SK-N-SH (cell line): Measurements from ENCODE around the gene RPS6KA2. TPM values are rescaled to one million over a fixed set of nuclear protein-coding genes. Genes with fewer than 3 reads are reported as not detected.

ENCODE experiments used
- CTCF ChIA-PET: fragments of 300-600, 350-600 bp; formaldehyde crosslinking; extraction: SDS; loops from one replicate; lab custom pipeline; 2021; lab: Yijun Ruan, JAX
- POLR2A ChIA-PET: fragments of 350-600 bp; sonication (Branson Sonifier 250); formaldehyde crosslinking; extraction: SDS; loops from one replicate; lab custom pipeline; 2020; ENCODE audit warnings: antibody characterized with exemption, inconsistent platforms; lab: Yijun Ruan, JAX
- DNase-seq: peaks from one replicate; pipeline ENCODE4 v3.0.0; 2012
- H2AFZ ChIP-seq: fragments of 200-600 bp; sonication (generic); 2 replicates; pipeline ENCODE4 v1.8.1; 2016; ENCODE audit warnings: antibody characterized with exemption, mild to moderate bottlenecking, low read depth
- H3F3A ChIP-seq: fragments of 200-600 bp; sonication (generic); replicated peaks from 2 replicates; pipeline ENCODE3; 2016; ENCODE audit warnings: antibody characterized with exemption, mild to moderate bottlenecking; ENCODE audit not compliant: insufficient read depth
- H3K27ac ChIP-seq, 2 experiments: fragments of 200-500 bp in 1 of 2; fragments of 200-600 bp in 1 of 2; sonication (Bioruptor generic) in 1 of 2; sonication (generic), shearing (Covaris generic) in 1 of 2; 2 replicates each; pipeline versions ENCODE4 v1.5.1 to v1.6.1; 2014 to 2016; ENCODE audit warnings: low read depth in 2 of 2, inconsistent platforms in 1 of 2, low read length in 1 of 2, mild to moderate bottlenecking in 1 of 2, mixed read lengths in 1 of 2
- H3K27me3 ChIP-seq: fragments of 200-600 bp; sonication (generic), shearing (Covaris generic); 2 replicates; pipeline ENCODE4 v1.6.1; 2016; ENCODE audit warnings: mixed run types; ENCODE audit not compliant: insufficient read depth
- H3K36me3 ChIP-seq, 2 experiments: fragments of 200-500 bp in 1 of 2; fragments of 200-600 bp in 1 of 2; sonication (Bioruptor generic) in 1 of 2; sonication (generic) in 1 of 2; replicated peaks in 1 of 2; 2 replicates each; pipeline versions ENCODE3 to v1.5.1; 2014 to 2016; ENCODE audit warnings: low read length in 1 of 2, mild to moderate bottlenecking in 1 of 2; ENCODE audit not compliant: insufficient read depth in 2 of 2, control insufficient read depth in 1 of 2
- H3K4me1 ChIP-seq, 2 experiments: fragments of 200-500 bp in 1 of 2; fragments of 200-600 bp in 1 of 2; sonication (Bioruptor generic) in 1 of 2; sonication (generic), shearing (Covaris generic) in 1 of 2; 2 replicates each; pipeline versions ENCODE4 v1.5.1 to v1.6.1; 2014 to 2016; ENCODE audit warnings: low read depth in 1 of 2, low read length in 1 of 2, mixed run types in 1 of 2; ENCODE audit not compliant: insufficient read depth in 2 of 2, control insufficient read depth in 1 of 2
- H3K4me2 ChIP-seq: fragments of 200-600 bp; sonication (generic), shearing (Covaris generic); 2 replicates; pipeline ENCODE4 v1.6.1; 2017; ENCODE audit warnings: mixed run types
- H3K4me3 ChIP-seq, 2 experiments: fragments of 200-500 bp in 1 of 2; fragments of 200-600 bp in 1 of 2; sonication (Bioruptor generic) in 1 of 2; sonication (generic), shearing (Covaris generic) in 1 of 2; 2 replicates each; pipeline versions ENCODE4 v1.5.1 to v1.8.1; 2014 to 2016; ENCODE audit warnings: low read depth in 2 of 2, inconsistent platforms in 1 of 2, low read length in 1 of 2, mild to moderate bottlenecking in 1 of 2, mixed read lengths in 1 of 2, moderate library complexity in 1 of 2
- H3K79me2 ChIP-seq: fragments of 200-600 bp; sonication (generic); 2 replicates; pipeline ENCODE4 v1.8.1; 2017; ENCODE audit warnings: mild to moderate bottlenecking; ENCODE audit not compliant: insufficient read depth
- H3K9ac ChIP-seq: fragments of 200-600 bp; sonication (generic); 2 replicates; pipeline ENCODE4 v1.6.1; 2017; ENCODE audit warnings: mixed run types
- H3K9me2 ChIP-seq: fragments of 200-600 bp; sonication (generic); 2 replicates; pipeline ENCODE4 v1.6.1; 2017; ENCODE audit warnings: mixed run types
- H3K9me3 ChIP-seq: fragments of 200-600 bp; sonication (generic); 2 replicates; pipeline ENCODE4 v1.6.1; 2017; ENCODE audit warnings: mixed run types, mild to moderate bottlenecking, moderate library complexity
- H4K20me1 ChIP-seq: fragments of 200-600 bp; sonication (generic); 2 replicates; pipeline ENCODE4 v1.6.1; 2017; ENCODE audit warnings: mild to moderate bottlenecking, mixed run types; ENCODE audit not compliant: insufficient read depth
- CHD2 ChIP-seq: fragments of 150-350 bp; IDR thresholded peaks from 2 replicates; pipeline ENCODE4 v1.6.1; 2018; ENCODE audit warnings: low read length; ENCODE audit not compliant: partially characterized antibody
- ELF1 ChIP-seq: IDR thresholded peaks from 2 replicates; pipeline ENCODE4 v1.4.0; 2012
- EP300 ChIP-seq, 2 experiments: IDR thresholded peaks; 2 replicates each; pipeline versions ENCODE4 v1.4.0 to v1.6.1; 2012; ENCODE audit warnings: borderline replicate concordance in 1 of 2, low read depth in 1 of 2, low read length in 1 of 2
- GATA2 ChIP-seq: sonication (generic); formaldehyde crosslinking; IDR thresholded peaks from 2 replicates; pipeline ENCODE4 v1.5.0; 2020; ENCODE audit warnings: mild to moderate bottlenecking, missing genetic modification reagents
- MEF2A ChIP-seq: IDR thresholded peaks from 2 replicates; pipeline ENCODE4 v1.4.0; 2012; ENCODE audit warnings: low read depth, borderline replicate concordance
- NRF1 ChIP-seq: IDR thresholded peaks from 2 replicates; pipeline ENCODE4 v1.6.1; 2012; ENCODE audit warnings: low read depth, mild to moderate bottlenecking, low read length
- POLR2AphosphoS5 ChIP-seq: IDR thresholded peaks from 2 replicates; pipeline ENCODE4 v1.6.1; 2012; ENCODE audit warnings: low read depth, low read length
- SIN3A ChIP-seq: IDR thresholded peaks from 2 replicates; pipeline ENCODE4 v1.6.1; 2012; ENCODE audit warnings: low read depth, mild to moderate bottlenecking, low read length, moderate library complexity, borderline replicate concordance
- TCF12 ChIP-seq: IDR thresholded peaks from 2 replicates; pipeline ENCODE4 v1.4.0; 2012
- TEAD4 ChIP-seq: IDR thresholded peaks from 2 replicates; pipeline ENCODE4 v1.4.0; 2012; ENCODE audit warnings: mild to moderate bottlenecking, borderline replicate concordance; ENCODE audit not compliant: insufficient read depth
- WGBS: methylation state at CpG from one replicate; pipeline ENCODE4 v1.1.6; 2017; ENCODE audit warnings: low lambda C conversion rate; 5-methylcytosine and 5-hydroxymethylcytosine counted together
- polyA plus RNA-seq, 3 experiments: library from polyadenylated mRNA; depleted of rRNA; stranded (reverse); fragments of >200 nt; gene quantifications; 2 replicates each; pipeline ENCODE4 v1.2.3, GENCODE V29; 2012
- TF ChIP-seq, protein P1 (sequence below): IDR thresholded peaks from 2 replicates; pipeline ENCODE4 v1.4.0; 2012; ENCODE audit warnings: low read depth
- TF ChIP-seq, protein P2 (sequence below): fragments of 200-600 bp; sonication (generic); IDR thresholded peaks from 2 replicates; pipeline ENCODE4 v1.6.1; 2017; ENCODE audit warnings: antibody characterized with exemption, mild to moderate bottlenecking, moderate library complexity
- TF ChIP-seq, protein P3 (sequence below): IDR thresholded peaks from 2 replicates; pipeline ENCODE4 v1.4.0; 2012; ENCODE audit warnings: low read depth, borderline replicate concordance

The RPS6KA2 gene
- polyA plus RNA-seq, 1 of the 3 experiments (the other 2 are of a cell fraction): 59.5 TPM

DNA sequence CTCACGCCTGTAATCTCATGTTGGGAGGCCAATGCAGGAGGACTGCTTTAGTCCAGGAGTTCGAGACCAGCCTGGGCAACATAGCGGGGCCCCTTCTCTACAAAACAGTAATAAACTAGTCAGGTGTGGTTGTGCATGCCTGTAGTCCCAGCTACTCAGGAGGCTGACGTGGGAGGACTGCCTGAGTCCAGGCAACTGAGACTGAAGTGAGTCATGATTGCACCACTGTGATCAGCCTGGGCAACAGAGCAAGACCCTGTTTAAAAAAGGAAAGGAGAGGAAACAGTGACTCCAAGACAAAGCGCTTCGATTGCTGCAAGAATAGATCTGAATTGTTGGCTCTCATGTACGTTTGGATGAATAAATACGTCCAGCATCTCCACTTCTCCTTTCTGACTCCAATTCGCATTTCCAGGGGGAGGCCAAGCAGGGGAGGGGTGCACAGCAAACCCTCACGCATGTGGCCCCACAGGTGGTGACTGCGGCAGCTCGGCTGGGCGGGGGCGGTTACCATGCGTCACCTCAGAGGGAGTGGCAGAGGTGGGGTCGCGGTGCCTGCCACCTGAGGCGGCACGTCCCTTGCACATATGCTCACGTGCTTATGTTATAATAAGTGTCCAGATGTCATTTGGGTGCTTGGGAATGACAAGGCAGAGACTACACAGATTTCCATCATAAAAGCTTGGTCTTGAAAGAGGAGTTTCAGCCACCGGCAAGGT lies 149.2 kb downstream of the RPS6KA2 start:
- Histone ChIP-seq H3K4me3 (no peak overlapping the region), H3K27ac (no peak overlapping the region), H2AFZ (no peak overlapping the region), H3K27me3 (no peaks in the 10 kb centered on the region), H4K20me1 (no peaks in the 10 kb centered on the region), H3F3A (no peaks in the 10 kb centered on the region), H3K79me2 (no peaks in the 10 kb centered on the region), H3K9me3 (no peaks in the 10 kb centered on the region), H3K9ac (no peak overlapping the region), H3K4me2 (no peak overlapping the region), H3K9me2 (no peaks in the 10 kb centered on the region), H3K4me1 (peaks cover 0 to 35% of the 10 kb centered on the region in 2 experiments; a peak in 2 of 4 replicates), H3K36me3 (peaks cover 9 to 47% of the 10 kb centered on the region in 2 experiments)
- ChIA-PET CTCF (interaction anchor here (1.4 kb wide), 1 partner anchor 16 kb away, joined by 3 read pairs; no protein-coding TSS in a partner anchor), POLR2A (no interaction called here)
- TF ChIP-seq, protein P1, sequence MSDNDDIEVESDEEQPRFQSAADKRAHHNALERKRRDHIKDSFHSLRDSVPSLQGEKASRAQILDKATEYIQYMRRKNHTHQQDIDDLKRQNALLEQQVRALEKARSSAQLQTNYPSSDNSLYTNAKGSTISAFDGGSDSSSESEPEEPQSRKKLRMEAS: no peak
- TF ChIP-seq GATA2 (CRISPR knock-in tag) (no peak), NRF1 (no peak), SIN3A (no peak), TCF12 (no peak), TEAD4 (no peak), CHD2 (no peak), ELF1 (no peak)
- TF ChIP-seq, protein P2, sequence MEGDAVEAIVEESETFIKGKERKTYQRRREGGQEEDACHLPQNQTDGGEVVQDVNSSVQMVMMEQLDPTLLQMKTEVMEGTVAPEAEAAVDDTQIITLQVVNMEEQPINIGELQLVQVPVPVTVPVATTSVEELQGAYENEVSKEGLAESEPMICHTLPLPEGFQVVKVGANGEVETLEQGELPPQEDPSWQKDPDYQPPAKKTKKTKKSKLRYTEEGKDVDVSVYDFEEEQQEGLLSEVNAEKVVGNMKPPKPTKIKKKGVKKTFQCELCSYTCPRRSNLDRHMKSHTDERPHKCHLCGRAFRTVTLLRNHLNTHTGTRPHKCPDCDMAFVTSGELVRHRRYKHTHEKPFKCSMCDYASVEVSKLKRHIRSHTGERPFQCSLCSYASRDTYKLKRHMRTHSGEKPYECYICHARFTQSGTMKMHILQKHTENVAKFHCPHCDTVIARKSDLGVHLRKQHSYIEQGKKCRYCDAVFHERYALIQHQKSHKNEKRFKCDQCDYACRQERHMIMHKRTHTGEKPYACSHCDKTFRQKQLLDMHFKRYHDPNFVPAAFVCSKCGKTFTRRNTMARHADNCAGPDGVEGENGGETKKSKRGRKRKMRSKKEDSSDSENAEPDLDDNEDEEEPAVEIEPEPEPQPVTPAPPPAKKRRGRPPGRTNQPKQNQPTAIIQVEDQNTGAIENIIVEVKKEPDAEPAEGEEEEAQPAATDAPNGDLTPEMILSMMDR: no peak
- WGBS: 90% methylated on average over 20 of the region's 21 CpGs
- DNase-seq: no peak

DNA sequence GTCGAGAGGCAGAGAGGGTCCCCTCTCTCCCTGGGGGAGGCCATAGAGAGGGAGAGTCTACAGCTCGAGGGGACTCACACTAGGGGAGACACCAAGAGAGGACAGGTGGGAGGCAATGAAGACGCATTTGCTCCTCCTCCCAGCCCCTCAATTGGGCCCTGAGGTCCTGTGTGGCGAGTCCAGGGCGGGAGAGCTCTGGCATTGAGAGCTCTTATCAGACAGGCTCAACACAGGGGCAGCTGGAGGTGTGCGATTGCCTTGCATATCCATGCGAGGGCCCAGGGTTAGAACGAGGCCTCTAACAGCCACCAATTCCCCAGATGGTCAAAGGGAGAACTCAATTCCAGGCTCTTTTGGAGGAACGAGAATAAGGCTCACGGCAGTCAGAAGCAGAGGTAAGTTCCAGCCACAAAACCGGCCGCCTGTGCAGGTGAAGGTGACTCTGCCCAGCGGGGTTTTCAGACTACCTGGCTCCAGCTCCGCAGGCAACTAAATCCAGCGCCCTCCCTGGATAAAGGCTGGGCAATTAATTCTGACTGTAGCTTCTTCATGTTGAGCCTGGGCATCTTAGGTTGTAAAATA lies 150.3 kb downstream of the RPS6KA2 start:
- no peaks in the 10 kb centered on the region for H3K27me3 ChIP-seq
- WGBS: 92% methylated on average over 10 of the region's 15 CpGs
- no peak overlapping the region for H3K9ac ChIP-seq
- peaks cover 3 to 40% of the 10 kb centered on the region in 2 experiments for H3K36me3 ChIP-seq
- POLR2A ChIA-PET: interaction anchor here (0.9 to 1.2 kb wide), 2 partner anchors 14 to 148 kb away, joined by 3 to 7 read pairs; no protein-coding TSS in a partner anchor
- no peak for DNase-seq
- no peak overlapping the region for H3K4me2 ChIP-seq
- TF ChIP-seq ELF1: no peak
- TF ChIP-seq, protein P3, sequence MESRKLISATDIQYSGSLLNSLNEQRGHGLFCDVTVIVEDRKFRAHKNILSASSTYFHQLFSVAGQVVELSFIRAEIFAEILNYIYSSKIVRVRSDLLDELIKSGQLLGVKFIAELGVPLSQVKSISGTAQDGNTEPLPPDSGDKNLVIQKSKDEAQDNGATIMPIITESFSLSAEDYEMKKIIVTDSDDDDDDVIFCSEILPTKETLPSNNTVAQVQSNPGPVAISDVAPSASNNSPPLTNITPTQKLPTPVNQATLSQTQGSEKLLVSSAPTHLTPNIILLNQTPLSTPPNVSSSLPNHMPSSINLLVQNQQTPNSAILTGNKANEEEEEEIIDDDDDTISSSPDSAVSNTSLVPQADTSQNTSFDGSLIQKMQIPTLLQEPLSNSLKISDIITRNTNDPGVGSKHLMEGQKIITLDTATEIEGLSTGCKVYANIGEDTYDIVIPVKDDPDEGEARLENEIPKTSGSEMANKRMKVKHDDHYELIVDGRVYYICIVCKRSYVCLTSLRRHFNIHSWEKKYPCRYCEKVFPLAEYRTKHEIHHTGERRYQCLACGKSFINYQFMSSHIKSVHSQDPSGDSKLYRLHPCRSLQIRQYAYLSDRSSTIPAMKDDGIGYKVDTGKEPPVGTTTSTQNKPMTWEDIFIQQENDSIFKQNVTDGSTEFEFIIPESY: no peak
- TF ChIP-seq MEF2A: no peak
- TF ChIP-seq EP300 (IDR thresholded peaks at IDR 0.05; ENCODE audit: borderline replicate concordance in 1 of 2, low read depth in 1 of 2, low read length in 1 of 2): no peak
- TF ChIP-seq POLR2AphosphoS5: no peak
- TF ChIP-seq, all 33 proteins: peak for 0
- CTCF ChIA-PET: interaction anchor here (0.8 to 1.2 kb wide), 2 partner anchors 15 to 38 kb away, joined by 3 read pairs; no protein-coding TSS in a partner anchor
- no peaks in the 10 kb centered on the region for H3K9me2 ChIP-seq
- no peaks in the 10 kb centered on the region for H3K79me2 ChIP-seq
- peak overlapping the region in 1 of 2 experiments; percentile 43; a peak in 1 of 4 replicates for H3K27ac ChIP-seq
- H3K9me3 ChIP-seq: no peaks in the 10 kb centered on the region
- H3K4me3 ChIP-seq: no peak overlapping the region
- H3K4me1 ChIP-seq: peaks cover 0 to 46% of the 10 kb centered on the region in 2 experiments; a peak in 2 of 4 replicates
- no peak overlapping the region for H2AFZ ChIP-seq
- no peaks in the 10 kb centered on the region for H3F3A ChIP-seq
- H4K20me1 ChIP-seq: no peaks in the 10 kb centered on the region
